ENCODE measurements around the gene AUTS2.

AUTS2 gene

DNA sequence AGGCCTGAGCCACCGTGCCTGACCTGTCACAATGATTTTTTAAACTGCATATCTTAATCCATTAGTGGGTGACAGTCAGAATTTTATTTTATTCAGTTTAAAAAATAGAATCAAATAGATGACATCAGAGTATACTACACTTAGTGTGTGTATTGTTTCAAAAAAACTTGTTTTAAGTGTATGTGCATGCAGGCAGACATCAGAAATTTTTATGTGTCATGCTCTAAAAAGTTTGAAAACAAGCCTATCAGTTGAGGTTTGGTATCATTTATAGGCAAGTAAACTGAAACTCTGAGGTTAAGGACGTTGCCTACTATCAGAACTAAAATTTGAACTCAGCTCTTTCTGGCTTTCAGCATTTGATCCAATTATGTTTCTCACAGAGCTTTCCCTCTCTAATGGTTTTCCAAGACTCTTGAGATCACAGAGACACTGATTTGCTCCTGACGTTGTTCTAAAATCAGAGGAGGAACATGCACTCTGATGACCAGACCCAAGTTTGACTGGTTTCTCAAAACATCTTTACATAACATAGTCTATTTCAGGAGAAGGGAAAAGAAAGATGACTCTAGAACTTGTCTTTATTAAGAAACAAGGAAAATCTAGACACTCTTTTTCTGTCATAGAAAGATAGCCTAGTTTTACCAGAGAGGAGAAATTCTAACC is 188.6 kb downstream of the AUTS2 start:
- DNase-seq (ENCODE audit: low read depth, low spot score) = no peak

DNA sequence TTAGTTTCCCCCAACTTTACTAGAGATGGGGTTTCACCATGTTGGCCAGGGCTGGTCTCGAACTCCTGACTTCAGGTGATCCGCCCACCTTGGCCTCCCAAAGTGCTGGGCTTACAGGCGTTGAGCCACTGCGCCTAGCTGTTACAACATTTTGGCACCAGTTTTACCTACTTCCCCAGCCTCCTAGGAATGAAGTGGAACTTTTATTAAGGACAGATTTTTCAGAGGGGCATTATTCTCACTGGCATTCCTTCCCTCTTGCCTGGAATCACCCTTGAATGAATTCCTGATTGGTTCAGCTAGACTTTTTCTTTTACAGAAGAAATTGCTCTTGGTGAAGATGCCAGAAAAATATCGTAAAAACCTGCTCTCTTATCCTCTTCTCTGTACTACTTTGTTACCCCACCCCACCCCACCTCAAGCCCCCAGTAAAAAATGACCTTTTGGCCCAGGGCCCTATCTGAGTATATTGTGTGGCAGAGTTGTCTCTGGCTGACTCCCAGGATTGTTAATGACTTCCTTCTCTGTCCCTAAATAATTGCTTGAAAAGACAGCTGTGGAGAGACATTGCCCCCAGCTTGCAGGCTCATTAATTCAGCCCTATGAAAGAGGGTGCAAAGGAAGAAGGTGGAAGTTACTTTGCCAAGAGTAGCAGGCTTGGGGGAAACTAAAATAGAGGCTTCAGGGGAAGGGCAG is 189.6 kb downstream of the AUTS2 start:
- no peak for DNase-seq (ENCODE audit: low read depth, low spot score)

DNA sequence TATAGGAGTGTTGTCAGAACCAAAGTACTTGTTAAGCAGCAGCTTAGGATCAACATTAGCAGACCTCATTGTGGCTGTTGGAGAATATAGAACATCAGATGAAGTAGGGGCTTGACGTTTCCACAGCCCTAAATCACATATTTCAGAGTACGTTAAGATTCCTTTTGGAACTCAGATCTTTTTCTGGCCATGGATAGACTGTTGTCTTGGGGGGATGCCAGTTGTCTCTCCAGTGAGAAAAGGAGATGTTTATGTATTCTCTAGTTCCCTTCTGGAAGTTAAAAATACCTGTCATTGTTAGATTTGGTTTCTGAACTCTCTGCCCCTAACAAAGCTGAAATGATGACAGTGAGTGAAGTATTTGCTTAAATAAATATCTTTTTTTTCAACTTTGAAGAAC is 191.3 kb downstream of the AUTS2 start:
- DNase-seq (ENCODE audit: low read depth, low spot score) = no peak

DNA sequence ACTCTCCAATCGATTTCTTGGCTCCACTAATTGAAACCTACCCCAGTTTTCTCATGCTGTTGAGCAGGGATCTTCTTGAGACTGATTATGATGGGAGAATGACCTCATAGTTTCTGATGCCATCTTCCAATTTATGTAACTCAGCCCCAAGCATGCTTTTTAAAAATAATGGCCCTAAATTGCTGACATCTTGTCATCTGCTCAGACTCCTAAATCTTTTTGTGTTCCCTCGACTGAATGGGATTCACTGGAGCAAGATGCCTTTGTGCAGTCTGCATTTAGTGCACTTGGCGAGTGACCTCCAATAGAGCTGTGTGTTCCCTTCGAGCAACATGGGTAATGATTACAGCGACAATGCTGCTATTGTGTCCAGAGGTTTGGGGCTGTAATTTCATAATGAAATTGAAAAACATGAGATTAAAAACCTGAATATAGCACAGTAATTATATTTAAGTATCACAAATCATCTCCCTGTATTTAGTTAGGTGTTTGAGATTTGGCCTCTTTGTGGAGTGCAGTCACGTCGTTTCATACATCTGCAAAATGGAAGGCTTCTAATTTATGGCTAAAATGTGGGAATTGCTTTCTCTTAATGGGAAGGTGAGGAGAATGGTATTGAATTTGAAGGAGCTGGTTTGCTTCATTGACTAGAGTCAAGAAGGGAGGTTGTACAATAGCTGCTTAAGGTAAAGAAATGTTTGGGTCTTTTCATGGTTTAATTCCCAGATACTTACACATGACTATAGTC is 192.9 kb downstream of the AUTS2 start:
- no peak for DNase-seq (ENCODE audit: low read depth, low spot score)

DNA sequence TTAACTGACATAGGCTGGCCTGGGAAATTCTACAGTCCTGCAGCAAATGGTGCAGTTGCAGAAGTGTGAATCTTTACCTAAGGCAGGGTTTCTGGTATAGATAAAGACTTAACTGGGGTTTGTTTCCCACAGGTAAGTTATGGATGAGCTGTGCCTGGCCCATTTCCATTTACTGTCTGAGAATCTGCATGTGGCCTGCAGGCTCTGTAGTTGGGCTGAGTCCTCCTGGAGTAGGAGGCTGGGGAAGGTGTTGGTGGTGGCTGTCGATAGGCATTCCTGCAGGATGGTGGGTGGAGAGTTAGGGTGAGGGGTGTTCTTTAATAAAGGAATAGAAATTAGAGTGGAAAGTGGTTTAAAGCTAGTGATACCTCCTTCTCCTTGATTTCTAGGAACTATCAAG is 193.5 kb downstream of the AUTS2 start:
- DNase-seq (ENCODE audit: low read depth, low spot score) = no peak

DNA sequence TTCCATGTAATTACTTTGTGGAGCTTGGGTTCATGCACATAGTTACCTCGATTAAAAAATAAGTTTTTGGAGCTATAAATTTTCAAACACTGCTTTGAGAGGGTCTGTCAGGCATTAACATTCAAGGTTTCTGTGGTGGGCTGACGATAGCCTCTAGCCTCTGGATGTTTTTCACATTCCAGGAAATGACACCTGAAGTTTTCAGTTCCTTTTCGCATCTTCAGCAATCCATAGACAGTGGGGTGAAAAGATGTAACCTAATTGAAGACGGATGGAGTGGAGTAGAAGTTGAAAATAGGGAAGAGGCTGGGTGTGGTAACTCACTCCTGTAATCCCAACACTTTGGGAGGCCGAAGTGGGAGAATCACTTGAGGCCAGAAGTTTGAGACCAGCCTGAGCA is 197.7 kb downstream of the AUTS2 start:
- no peak for DNase-seq (ENCODE audit: low read depth, low spot score)

DNA sequence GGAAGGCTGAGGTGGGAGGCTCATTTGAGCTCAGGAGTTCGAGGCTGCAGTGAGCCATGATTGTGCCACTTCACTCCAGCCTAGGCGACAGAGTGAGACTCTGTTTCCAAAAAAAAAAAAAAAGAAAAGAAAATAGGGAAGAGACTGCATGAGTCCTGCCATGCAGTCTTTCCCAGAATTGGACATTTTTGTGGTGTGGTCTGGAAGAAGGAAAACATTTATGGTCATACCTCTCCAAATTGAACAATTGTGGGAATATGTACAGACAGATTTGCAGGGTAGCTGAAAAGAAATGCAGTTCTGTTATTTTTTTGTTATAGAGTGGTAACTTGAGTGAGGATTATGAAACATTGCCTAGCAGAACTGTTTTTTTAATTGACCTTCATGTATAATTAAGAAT is 198.1 kb downstream of the AUTS2 start:
- DNase-seq (ENCODE audit: low read depth, low spot score) = no peak

DNA sequence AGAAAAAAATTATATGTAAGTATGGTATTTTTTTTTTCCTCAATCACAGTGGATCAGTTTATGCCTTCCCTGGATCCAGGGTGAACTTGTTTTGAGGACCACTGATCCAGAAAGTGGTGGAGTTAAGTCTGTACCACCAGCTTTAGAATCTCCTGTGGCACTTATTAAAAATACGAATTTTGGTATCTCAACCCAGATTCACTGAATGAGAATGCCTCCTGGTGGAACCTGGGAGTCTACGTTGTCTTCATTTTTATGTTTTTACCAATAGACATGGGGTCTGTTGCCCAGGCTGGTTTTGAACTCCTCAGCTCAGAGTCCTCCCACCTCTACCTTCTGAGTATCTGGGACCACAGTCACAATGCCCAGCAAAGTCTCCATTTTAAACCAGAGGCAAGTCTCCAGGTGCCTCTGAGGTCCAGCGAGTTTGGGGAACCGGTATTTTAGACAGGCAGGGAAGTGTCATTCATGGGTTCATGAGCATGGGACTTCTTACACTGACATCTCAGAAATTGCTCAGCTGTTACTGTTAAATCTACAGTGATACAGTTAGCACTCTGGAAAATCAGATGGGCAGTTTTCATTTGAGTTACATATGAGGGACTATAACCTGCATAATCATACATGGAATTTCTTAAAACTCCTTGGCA is 200.9 kb downstream of the AUTS2 start:
- DNase-seq (ENCODE audit: low read depth, low spot score) = no peak

DNA sequence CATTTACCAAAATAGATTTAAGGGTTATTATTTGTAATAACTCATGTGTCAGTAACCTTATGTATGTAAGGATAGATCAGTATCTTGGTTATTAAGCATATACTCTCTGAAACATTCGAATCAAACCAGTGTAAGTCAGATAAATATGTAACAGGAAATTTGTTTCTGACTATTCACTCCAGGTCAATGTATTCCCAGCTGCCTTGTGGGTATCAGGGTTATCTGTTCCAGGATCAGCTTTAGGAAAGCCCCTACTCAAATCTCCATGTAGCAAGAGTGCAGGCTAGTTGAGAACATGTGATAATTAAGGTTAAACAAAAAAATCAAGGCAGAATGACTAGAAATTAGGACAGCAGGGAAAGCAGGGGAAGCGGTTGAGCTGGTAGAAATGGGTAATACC is 201.7 kb downstream of the AUTS2 start:
- DNase-seq (ENCODE audit: low read depth, low spot score) = no peak

DNA sequence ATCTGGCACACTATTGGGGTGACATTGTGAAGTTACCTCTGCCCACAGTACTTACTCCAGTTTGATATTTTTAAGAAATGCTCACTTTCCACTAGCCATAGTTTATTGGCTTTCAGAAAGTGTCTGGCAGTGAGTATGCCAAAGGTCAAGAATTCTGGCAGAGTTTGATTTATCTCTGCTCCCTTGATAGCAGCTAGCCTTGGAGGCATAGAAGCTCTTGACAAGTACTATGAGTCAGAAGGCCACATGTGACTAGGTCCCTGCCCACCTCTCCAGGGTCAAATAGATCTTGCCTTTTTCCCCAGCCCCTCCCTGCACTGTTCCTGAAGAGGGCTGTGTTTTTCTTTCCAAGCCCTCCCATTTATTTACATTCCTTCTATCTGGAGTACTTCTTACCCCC is 202.2 kb downstream of the AUTS2 start:
- no peak for DNase-seq (ENCODE audit: low read depth, low spot score)

DNA sequence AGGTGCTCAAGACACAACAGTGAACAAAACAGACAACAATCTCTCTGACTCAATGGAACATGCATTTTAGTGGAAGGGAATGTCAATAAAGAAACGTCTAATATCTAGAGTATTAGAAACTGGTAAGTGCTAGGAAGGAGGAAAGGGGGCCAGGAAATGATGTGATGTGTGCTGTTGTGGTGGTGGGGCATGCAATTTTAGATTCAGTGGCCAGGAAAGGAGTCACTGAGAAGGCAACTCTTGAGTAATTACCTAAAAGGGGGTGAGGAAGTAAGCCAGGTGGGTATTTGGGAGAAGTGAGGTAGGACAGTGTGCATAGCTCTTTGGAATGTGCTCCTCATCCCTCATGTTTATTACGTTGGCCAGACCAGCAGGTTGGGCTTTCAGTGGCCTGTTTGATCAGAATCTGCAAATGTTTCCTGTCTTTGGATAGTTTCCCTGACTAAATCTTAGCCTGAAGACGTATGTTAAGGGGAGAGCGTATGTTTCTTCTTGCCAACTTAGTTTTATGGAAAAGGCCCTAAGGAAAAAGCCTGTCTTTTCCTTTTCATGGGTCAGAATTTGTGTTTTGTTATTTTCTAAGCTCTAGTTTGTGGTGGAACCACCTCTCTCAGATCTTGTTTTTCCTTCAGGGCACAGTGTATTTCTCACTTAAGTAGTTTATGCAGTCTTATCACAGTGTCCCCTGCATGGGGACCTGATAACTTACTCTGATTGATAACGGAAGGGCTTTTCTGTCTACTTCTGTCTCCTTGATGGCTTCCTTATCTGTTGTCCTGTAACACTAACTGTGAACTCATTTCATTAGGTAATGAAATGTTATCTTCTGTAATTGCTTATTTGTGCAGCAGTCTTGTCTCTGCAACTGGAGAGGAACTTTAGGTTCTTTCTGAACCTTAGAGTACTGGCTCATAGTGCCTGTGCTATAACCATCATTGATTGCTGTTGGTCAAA is 203.7 kb downstream of the AUTS2 start:
- DNase-seq (ENCODE audit: low read depth, low spot score) = no peak

DNA sequence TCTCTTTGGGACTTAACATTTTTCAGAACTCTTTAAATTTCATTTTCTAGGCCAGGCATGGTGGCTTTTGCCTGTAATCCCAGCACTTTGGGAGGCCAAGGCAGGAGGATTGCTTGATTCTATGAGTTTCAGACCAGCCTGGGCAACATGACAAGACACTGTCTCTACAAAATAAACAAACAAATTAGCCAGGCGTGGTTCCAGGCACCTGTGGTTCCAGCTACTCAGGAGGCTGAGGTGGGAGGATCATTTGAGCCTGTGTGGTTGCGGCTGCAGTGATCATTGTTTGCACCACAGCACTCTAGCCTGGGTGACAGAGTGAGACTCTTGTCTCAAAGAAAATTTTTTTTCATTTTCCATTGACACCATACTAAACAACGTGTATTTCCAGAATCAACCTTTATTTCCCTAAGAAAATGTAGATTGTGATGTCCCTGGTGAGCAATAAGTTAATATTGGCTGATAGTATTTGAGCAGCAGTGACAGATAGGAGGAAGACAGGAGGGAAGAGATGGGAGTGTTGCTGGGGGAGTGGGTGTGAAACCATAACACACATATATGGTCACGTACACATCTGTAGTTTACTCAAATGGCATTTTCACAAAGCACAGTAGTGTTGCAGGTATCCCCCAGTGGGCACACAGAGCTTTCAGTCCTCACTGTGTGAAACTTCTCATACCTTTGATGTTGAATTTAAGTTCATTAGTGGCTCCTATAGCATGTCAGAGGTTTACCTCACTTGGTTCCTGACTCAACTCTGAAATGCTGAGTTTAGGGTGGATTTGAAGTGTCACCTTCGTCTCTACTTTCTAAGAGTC is 205.6 kb downstream of the AUTS2 start:
- DNase-seq (ENCODE audit: low read depth, low spot score) = no peak

DNA sequence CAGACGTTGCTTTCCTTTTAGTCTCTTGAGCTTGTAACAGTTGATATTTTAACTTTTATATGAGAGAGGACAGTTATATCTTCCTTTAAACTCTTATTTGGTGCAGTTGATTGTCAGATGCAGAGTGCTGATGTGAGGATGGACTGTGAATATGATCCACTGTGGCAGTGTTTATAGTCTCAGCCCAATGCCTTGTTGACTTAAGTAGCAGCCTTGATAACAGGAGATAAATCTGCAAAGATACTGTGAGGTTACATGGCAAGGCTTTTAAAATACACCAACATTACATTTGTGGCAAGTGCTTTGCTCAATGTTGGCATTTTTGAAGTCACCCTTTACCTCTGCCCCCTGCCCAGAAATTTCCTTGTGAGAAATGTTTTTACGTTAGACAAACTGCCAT is 206.7 kb downstream of the AUTS2 start:
- DNase-seq (ENCODE audit: low read depth, low spot score) = no peak

DNA sequence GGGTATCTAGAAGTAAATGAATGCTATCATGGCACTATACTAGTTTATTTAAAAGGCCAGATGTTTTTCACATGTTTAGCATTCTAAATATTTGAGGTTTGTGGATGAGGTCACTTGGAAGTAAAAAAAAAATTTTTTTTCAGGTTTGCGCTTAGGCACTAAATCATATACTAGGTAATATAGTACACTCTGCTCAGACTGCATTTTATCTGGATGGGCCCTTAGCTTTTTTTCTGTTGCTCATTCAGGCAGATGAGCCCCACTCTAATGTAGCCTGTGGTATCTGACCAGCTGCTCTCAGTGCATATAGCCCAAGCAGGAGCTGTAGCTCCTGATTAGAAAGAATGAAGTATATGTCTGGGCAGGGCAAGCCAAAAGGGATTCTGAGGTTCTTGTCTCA is 210.1 kb downstream of the AUTS2 start:
- DNase-seq (ENCODE audit: low read depth, low spot score) = no peak

DNA sequence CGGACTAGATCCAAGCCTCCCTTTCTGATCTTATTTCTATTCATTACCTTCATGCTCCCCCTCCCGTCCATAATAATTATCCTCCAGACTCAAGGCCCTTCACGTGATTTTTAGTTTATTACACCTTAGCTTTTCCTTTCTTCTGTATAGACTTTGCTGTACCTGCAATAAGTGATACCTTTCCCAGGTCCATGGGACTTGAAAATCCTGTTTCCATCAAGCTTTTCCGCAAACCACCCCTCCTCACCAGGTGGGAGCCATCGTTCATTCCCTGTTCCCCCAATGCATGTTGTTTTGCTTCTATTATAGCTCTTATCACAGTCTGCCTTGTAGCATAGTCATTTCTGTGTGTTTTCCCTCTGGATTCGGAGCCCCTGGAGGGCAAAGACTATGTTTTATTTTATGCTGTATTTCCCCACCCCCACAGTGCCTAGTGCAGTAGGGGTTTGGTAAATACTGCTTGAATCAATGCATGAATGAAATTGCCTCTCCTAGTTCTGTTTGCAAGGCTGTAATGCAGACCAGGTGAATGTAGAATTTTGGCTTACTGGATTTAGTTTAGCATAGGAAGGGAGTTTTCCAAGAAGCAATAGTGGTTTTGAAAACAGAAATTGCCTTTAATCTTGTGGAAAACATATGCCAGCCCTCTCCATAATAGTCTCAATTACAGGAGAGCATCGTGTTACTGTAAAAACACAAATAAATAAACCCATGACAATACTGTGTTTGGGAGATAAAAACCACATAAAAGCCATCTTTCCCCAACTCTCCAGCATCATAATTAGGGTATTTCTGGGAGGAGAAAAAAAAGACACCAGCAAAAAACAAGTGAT is 213.4 kb downstream of the AUTS2 start:
- DNase-seq (ENCODE audit: low read depth, low spot score) = no peak

DNA sequence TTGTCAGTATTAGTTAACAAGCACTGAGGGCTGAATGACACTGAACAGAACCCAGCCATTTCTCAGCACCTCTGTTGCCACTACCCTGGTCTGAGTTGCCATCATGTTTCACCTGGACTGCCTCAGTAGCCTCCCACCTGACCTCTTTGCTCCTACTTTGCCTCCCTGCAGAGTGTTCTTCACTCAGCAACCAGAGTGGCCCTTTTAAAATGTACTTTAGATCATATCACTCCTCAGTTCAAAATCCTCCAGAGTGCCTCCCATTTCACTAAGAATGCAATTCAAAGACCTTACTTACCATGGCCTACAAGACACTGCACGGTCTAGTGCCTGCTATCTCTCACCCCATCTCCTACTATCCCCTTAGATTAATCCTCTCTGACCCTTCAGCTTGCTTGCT is 214.5 kb downstream of the AUTS2 start:
- DNase-seq (ENCODE audit: low read depth, low spot score) = no peak

DNA sequence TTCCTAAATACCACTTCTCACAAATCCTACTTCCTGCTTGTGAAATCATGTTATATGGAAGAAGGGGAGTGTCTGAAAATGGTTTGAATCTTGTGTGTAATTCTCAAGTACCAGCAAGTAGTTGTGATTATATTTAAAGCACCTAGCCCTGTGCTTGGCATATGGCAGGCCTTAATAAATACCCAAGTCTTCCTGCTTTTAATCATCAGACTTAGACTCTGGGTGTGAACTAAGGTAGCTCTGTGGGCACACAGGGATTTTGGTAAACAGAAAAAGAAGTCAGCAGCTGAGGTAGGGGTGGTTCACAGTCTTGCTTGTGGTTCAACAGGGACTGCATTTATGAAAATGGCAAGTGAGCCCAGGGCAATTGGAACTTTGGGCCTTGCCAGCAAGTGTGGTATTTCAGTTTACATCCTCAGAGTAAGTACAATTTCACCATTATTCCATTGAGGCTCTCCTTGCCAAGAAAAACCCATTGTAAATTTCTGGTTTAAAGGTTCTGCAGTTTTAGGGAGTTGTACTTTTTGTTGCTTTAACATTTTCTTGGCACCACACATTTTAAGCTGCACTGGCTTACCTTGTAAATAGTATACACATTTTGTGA is 215.5 kb downstream of the AUTS2 start:
- DNase-seq (ENCODE audit: low read depth, low spot score) = no peak

DNA sequence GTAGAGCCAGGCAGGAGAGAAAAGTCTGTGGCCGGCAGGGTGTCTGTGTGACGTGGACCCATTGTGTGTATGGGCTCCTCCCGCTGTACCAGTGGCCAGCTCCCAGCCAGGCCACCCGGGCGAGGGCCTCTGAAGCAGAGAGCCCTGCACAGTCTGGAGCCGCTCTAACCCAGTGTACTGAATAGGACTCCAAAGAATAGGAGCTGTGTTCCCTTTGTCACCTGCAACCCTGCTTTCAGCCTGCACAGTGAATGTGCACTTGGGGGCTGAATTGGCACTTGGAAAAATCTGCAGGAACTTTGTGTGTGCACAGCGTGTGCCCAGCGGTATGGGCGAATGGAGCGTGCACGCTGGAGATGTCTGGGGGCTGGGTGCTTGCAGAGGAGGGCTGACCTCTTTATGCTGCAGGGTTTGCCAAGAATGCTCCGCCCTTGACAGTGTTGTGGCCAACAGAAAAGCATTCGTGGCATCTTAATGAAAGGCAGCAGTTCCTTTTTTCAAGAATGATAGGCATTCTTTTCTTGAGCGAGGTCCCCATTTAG is 216.2 kb downstream of the AUTS2 start:
- no peak for DNase-seq (ENCODE audit: low read depth, low spot score)

DNA sequence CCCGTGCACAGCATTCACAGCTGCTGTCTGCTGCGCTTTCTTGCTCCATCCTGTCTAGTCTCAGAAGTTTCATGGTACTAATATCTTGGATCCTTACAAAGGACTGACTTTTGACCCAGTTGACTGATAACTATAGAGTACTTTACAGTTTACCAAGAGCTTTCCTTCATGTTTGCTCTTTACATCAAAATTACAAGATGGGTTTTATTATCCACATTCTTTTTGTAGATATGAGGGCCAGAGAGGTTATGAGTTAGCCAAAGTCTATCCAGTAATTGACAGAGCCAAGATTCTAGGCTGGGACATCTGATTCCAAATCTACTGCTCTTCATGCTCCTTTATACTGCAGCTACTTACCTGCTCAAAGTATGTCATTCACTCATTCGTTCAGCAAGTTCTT is 218.2 kb downstream of the AUTS2 start:
- no peak for DNase-seq (ENCODE audit: low read depth, low spot score)
